Sigmoid colon (tissue), 7 donors: ENCODE measurements around the gene PFKP. TPM values are rescaled to one million over a fixed set of nuclear protein-coding genes. Genes with fewer than 3 reads are reported as not detected.

Experiments used
- DNase-seq: peaks from one replicate; pipeline ENCODE4 v3.0.0-alpha.2; 2019
- H3K27ac ChIP-seq, 4 donors: fragments of 200-600 bp; sonication (generic); one replicate each; pipeline ENCODE4 v1.5.1; 2016 to 2019; ENCODE audit warnings: mild to moderate bottlenecking in 1 of 4
- H3K27me3 ChIP-seq, 3 donors: fragments of 200-600 bp; sonication (generic); one replicate each; pipeline ENCODE4 v1.5.1; 2019; ENCODE audit warnings: mild to moderate bottlenecking in 1 of 3
- H3K36me3 ChIP-seq, 4 donors: fragments of 200-600 bp; sonication (generic); one replicate each; pipeline ENCODE4 v1.5.1; 2016 to 2019
- H3K4me1 ChIP-seq, 4 donors: fragments of 200-600 bp; sonication (generic); one replicate each; pipeline ENCODE4 v1.5.1; 2017 to 2019
- H3K4me3 ChIP-seq, 4 donors: fragments of 200-600 bp; sonication (generic); one replicate each; pipeline ENCODE4 v1.5.1; 2017 to 2019; ENCODE audit warnings: mild to moderate bottlenecking in 2 of 4, moderate library complexity in 1 of 4
- H3K9me3 ChIP-seq, 4 donors: fragments of 200-600 bp in 3 of 4; sonication (generic) in 3 of 4; one replicate each; pipeline versions ENCODE4 v1.5.1 to v1.6.1; 2013 to 2019
- EP300 ChIP-seq, 4 donors: sonication (generic); formaldehyde crosslinking; IDR thresholded peaks; one replicate each; pipeline ENCODE4 v1.6.1; 2017; ENCODE audit warnings: antibody characterized with exemption in 4 of 4
- POLR2A ChIP-seq, 2 donors: fragments of 450-650 bp; IDR thresholded peaks; one replicate each; pipeline ENCODE4 v1.6.1; 2016; ENCODE audit warnings: antibody characterized with exemption in 2 of 2, mild to moderate bottlenecking in 2 of 2, moderate library complexity in 2 of 2
- POLR2AphosphoS5 ChIP-seq, 4 donors: sonication (generic); formaldehyde crosslinking; IDR thresholded peaks; one replicate each; pipeline ENCODE4 v1.6.1; 2017; ENCODE audit warnings: antibody characterized with exemption in 4 of 4
- WGBS, 2 donors: extraction: QIAGEN DNeasy Blood & Tissue Kit; methylation state at CpG; one replicate each; pipeline ENCODE4 v1.1.7; 2013; 5-methylcytosine and 5-hydroxymethylcytosine counted together
- intact Hi-C: fragments of 100-400 bp; cut with DNase I; formaldehyde crosslinking; loops from one replicate; pipeline ENCODE4 v1.15.1; 2023
- polyA plus RNA-seq, 3 donors: library from polyadenylated mRNA; stranded (reverse); fragments of 200-250 nt; gene quantifications; one replicate each; pipeline ENCODE4 v1.2.3, GENCODE V29; 2013
- total RNA-seq, 4 donors: library from RNA; depleted of rRNA; stranded (reverse); fragments of >200 nt; gene quantifications; one replicate each; pipeline ENCODE4 v1.1.0, GENCODE V29; 2016
- TF ChIP-seq, protein P1 (sequence below), 4 experiments: fragments of 450-650 bp in 3 of 4; fragments of 200-600 bp in 1 of 4; IDR thresholded peaks; one replicate each; pipeline ENCODE4 v1.5.1; 2016 to 2019; ENCODE audit warnings: antibody characterized with exemption in 4 of 4, mild to moderate bottlenecking in 3 of 4, moderate library complexity in 2 of 4
- donor health status: healthy with polysubstance abuse.
- donor health status: Bipolar disorder and iron deficiency.
- donor health status: healthy.

PFKP gene
- total and polyA plus RNA-seq, 7 donors = 26.4 to 105 (median 46.0) TPM

DNA sequence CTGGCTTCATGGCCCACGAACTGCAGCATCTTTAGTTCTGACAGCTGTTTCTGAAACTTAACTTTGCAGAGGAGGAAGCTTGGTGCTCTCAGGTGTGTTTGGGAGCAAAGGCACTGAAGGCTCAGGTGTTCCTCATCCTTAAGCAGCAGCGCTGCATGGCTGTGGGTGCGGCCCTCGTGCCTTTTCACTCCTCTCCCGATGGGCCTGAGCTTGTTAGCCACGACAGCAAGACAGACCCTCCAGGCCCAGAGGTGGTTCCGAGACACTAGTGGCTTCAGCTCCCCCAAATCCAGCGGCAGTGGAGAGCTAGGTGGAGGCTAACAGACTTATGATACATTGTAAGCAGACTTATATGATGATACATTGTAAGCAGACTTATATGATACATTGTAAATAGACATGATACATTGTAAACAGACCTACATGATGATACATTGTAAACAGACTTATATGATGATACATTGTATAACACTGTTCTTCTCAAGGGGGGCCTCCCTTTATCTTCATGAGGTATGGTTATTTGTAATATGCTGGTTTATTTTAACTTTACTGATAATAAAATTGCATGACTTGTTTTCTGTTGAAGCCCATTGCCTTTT, 14.1 kb downstream of the PFKP start:
- 79 to 86% methylated on average over 8 of the region's 8 CpGs for whole genome bisulfite sequencing, 2 donors
- no peaks in the 10 kb centered on the region for H3K27me3 ChIP-seq
- peaks cover 0 to 8% (median 0%) of the 10 kb centered on the region in 4 donors for H3K4me1 ChIP-seq
- no peak overlapping the region for H3K4me3 ChIP-seq
- DNase-seq = peak; percentile 51
- intact Hi-C loops = no loop called here
- H3K27ac ChIP-seq = no peak overlapping the region
- TF ChIP-seq POLR2A (IDR thresholded peaks at IDR 0.05) (no peak), EP300 (IDR thresholded peaks at IDR 0.05) (no peak), POLR2AphosphoS5 (IDR thresholded peaks at IDR 0.05) (no peak)
- TF ChIP-seq, protein P1, sequence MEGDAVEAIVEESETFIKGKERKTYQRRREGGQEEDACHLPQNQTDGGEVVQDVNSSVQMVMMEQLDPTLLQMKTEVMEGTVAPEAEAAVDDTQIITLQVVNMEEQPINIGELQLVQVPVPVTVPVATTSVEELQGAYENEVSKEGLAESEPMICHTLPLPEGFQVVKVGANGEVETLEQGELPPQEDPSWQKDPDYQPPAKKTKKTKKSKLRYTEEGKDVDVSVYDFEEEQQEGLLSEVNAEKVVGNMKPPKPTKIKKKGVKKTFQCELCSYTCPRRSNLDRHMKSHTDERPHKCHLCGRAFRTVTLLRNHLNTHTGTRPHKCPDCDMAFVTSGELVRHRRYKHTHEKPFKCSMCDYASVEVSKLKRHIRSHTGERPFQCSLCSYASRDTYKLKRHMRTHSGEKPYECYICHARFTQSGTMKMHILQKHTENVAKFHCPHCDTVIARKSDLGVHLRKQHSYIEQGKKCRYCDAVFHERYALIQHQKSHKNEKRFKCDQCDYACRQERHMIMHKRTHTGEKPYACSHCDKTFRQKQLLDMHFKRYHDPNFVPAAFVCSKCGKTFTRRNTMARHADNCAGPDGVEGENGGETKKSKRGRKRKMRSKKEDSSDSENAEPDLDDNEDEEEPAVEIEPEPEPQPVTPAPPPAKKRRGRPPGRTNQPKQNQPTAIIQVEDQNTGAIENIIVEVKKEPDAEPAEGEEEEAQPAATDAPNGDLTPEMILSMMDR (IDR thresholded peaks at IDR 0.05) = no peak
- H3K36me3 ChIP-seq = peaks cover 0 to 5% (median 2%) of the 10 kb centered on the region in 4 donors
- no peaks in the 10 kb centered on the region for H3K9me3 ChIP-seq

DNA sequence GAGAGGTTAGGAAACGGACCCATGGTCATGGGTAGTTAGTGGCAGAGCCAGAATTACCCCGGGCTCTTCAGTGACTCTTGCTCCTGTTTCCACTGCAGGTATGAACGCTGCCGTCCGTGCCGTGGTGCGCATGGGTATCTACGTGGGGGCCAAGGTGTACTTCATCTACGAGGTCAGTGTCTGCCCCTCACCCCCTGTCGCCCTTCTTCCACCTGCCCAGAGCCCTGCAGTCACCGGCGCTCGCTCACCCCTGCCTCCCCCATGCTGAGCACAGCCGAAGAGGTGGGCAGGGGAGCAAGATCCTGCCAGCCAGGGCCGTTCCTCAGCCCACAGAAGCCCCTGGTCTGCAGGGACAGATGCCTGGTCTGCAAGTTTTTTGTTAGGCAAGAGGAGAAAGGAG, 14.9 kb downstream of the PFKP start:
- peak; percentile 58 for DNase-seq

DNA sequence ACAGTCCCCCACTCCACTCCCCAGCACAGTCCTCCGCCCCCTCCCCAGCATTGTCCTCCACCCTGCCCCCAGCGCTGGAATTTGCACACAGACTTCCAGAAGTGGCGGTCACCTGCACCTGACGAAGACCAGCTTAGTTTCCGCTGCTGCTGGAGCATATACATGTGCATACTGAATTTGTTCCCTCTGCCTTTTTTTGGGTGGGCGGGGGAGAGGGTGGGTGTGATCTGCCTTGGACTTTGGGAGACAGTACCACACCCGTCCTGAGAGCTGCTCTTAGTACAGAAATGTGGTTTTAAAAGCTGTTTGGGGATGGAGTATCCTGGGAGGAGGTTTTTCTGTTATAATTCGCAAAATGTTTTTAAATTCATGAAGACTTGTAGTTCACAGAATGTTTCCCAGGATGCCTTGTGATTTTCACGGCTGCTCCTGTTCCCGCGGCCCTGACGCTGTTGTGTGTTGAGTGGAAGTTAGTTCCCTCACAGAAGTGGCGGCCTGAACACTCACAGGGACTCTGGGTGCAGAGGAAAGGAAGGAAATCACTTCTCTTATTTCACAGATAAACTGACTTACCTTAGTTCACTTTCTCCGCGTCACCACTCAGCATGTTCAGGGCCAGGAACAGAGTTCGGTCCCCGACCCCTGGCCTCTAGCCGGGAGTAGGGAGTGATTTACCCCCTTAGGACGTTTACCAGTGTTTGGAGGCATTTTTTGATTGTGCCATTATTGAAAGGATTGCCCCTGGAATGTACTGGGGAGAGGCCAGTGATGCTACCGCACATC, 18.6 kb downstream of the PFKP start:
- Histone ChIP-seq H3K27me3 (no peaks in the 10 kb centered on the region), H3K4me3 (no peak overlapping the region), H3K9me3 (no peaks in the 10 kb centered on the region), H3K4me1 (peaks cover 0 to 22% (median 16%) of the 10 kb centered on the region in 4 donors), H3K36me3 (peaks cover 0 to 5% (median 2%) of the 10 kb centered on the region in 4 donors), H3K27ac (peak overlapping the region in 1 of 4 donors; percentile 54)
- peak; percentile 20 for DNase-seq
- intact Hi-C loops = no loop called here
- no peak for TF ChIP-seq POLR2A (IDR thresholded peaks at IDR 0.05)
- no peak for TF ChIP-seq POLR2AphosphoS5 (IDR thresholded peaks at IDR 0.05)
- TF ChIP-seq, protein P1 (IDR thresholded peaks at IDR 0.05) = no peak
- WGBS, 2 donors = 83% methylated on average over 20 of the region's 20 CpGs

More for the DNA sequence above, 14.9 kb downstream of the PFKP start:
- peaks cover 0 to 5% (median 2%) of the 10 kb centered on the region in 4 donors for H3K36me3 ChIP-seq
- TF ChIP-seq POLR2A (IDR thresholded peaks at IDR 0.05) (no peak), EP300 (IDR thresholded peaks at IDR 0.05) (no peak), POLR2AphosphoS5 (IDR thresholded peaks at IDR 0.05) (no peak)
- TF ChIP-seq, protein P1 (IDR thresholded peaks at IDR 0.05) = no peak
- intact Hi-C loops = no loop called here
- 95 to 96% methylated on average over 15 of the region's 15 CpGs for WGBS, 2 donors
- H3K4me3 ChIP-seq = no peak overlapping the region
- H3K27me3 ChIP-seq = no peaks in the 10 kb centered on the region
- H3K4me1 ChIP-seq = peaks cover 0 to 8% (median 0%) of the 10 kb centered on the region in 4 donors
- no peaks in the 10 kb centered on the region for H3K9me3 ChIP-seq
- no peak overlapping the region for H3K27ac ChIP-seq

DNA sequence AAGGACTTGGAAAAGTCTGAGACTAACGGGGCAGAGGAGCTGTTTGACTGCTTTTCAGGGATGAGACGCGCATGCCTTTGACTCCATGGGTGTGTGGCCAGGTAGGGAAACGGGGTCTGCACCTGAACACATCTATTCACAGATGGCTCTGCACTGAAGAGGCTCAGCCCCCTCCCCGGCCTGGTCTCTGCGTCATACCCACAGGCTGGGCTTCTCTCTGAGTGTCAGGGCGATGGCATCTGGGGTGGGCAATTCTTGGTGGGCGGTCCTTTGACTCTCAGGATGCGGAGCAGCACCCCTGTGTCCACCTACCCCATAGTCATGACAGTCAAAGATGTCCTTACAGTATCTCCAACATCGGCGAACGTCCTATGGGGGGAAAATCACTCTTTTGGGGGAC, 23.0 kb downstream of the PFKP start:
- no peak for DNase-seq
- Histone ChIP-seq H3K36me3 (no peaks in the 10 kb centered on the region), H3K9me3 (no peaks in the 10 kb centered on the region), H3K27me3 (no peaks in the 10 kb centered on the region), H3K4me1 (peaks cover 0 to 50% (median 41%) of the 10 kb centered on the region in 4 donors), H3K27ac (peak overlapping the region; percentile 56 to 84 (median 76)), H3K4me3 (no peak overlapping the region)
- WGBS, 2 donors = 89 to 95% methylated on average over 12 of the region's 12 CpGs
- no peak for TF ChIP-seq EP300 (IDR thresholded peaks at IDR 0.05)
- TF ChIP-seq POLR2AphosphoS5 (IDR thresholded peaks at IDR 0.05) = no peak
- no peak for TF ChIP-seq POLR2A (IDR thresholded peaks at IDR 0.05)
- TF ChIP-seq, protein P1 (IDR thresholded peaks at IDR 0.05) = no peak
- intact Hi-C loops = no loop called here
